ENCODE measurements around the gene EIF2AK2.
A peak's percentile ranks its signal among the peaks of the same experiment; 100 is the strongest.

Gene EIF2AK2

GRCh38 chr2:37105150-37105549, 51.6 kb downstream of the EIF2AK2 start:
- H3K27me3 ChIP-seq (replicated peaks; ENCODE audit: control insufficient read depth, insufficient read depth, low read length, poor library complexity, severe bottlenecking), result no peaks in the 10 kb centered on the region
- no peaks in the 10 kb centered on the region for H3K9me3 ChIP-seq (ENCODE audit: control insufficient read depth, low read length)
- H3K36me3 ChIP-seq (ENCODE audit: control insufficient read depth, insufficient read depth, low read length), result peaks cover 54% of the 10 kb centered on the region
- no peak overlapping the region for H3K27ac ChIP-seq (ENCODE audit: insufficient read depth, low read length, poor library complexity, severe bottlenecking)
- no peak overlapping the region for H3K4me3 ChIP-seq (ENCODE audit: insufficient read depth, low read depth, low read length, poor library complexity, severe bottlenecking)
- no peak for DNase-seq
- H3K4me1 ChIP-seq (ENCODE audit: control insufficient read depth, insufficient read depth, low read length, poor library complexity, severe bottlenecking), result no peaks in the 10 kb centered on the region

- H3K4me3 ChIP-seq (ENCODE audit: insufficient read depth, low read depth, low read length, poor library complexity, severe bottlenecking), result no peak overlapping the region
- H3K27me3 ChIP-seq (replicated peaks; ENCODE audit: control insufficient read depth, insufficient read depth, low read length, poor library complexity, severe bottlenecking), result no peaks in the 10 kb centered on the region
- H3K36me3 ChIP-seq (ENCODE audit: control insufficient read depth, insufficient read depth, low read length), result peaks cover 56% of the 10 kb centered on the region
- no peaks in the 10 kb centered on the region for H3K9me3 ChIP-seq (ENCODE audit: control insufficient read depth, low read length)
- no peaks in the 10 kb centered on the region for H3K4me1 ChIP-seq (ENCODE audit: control insufficient read depth, insufficient read depth, low read length, poor library complexity, severe bottlenecking)
- H3K27ac ChIP-seq (ENCODE audit: insufficient read depth, low read length, poor library complexity, severe bottlenecking), result no peak overlapping the region
- no peak for DNase-seq
Measured at GRCh38 chr2:37104178-37104577, 52.6 kb downstream of the EIF2AK2 start.

- Histone ChIP-seq H3K27me3 (replicated peaks; ENCODE audit: control insufficient read depth, insufficient read depth, low read length, poor library complexity, severe bottlenecking) (no peaks in the 10 kb centered on the region), H3K4me1 (ENCODE audit: control insufficient read depth, insufficient read depth, low read length, poor library complexity, severe bottlenecking) (no peaks in the 10 kb centered on the region), H3K27ac (ENCODE audit: insufficient read depth, low read length, poor library complexity, severe bottlenecking) (no peak overlapping the region), H3K36me3 (ENCODE audit: control insufficient read depth, insufficient read depth, low read length) (peaks cover 52% of the 10 kb centered on the region), H3K4me3 (ENCODE audit: insufficient read depth, low read depth, low read length, poor library complexity, severe bottlenecking) (no peak overlapping the region), H3K9me3 (ENCODE audit: control insufficient read depth, low read length) (no peaks in the 10 kb centered on the region)
- no peak for DNase-seq
Measured at GRCh38 chr2:37102588-37102987, 54.2 kb downstream of the EIF2AK2 start.

GRCh38 chr2:37100054-37100453, 56.7 kb downstream of the EIF2AK2 start:
- Histone ChIP-seq H3K4me3 (ENCODE audit: insufficient read depth, low read depth, low read length, poor library complexity, severe bottlenecking) (no peak overlapping the region), H3K27me3 (replicated peaks; ENCODE audit: control insufficient read depth, insufficient read depth, low read length, poor library complexity, severe bottlenecking) (no peaks in the 10 kb centered on the region), H3K4me1 (ENCODE audit: control insufficient read depth, insufficient read depth, low read length, poor library complexity, severe bottlenecking) (no peaks in the 10 kb centered on the region), H3K36me3 (ENCODE audit: control insufficient read depth, insufficient read depth, low read length) (peaks cover 42% of the 10 kb centered on the region), H3K9me3 (ENCODE audit: control insufficient read depth, low read length) (no peaks in the 10 kb centered on the region), H3K27ac (ENCODE audit: insufficient read depth, low read length, poor library complexity, severe bottlenecking) (no peak overlapping the region)
- DNase-seq, result no peak

GRCh38 chr2:37098416-37099118, 58.2 kb downstream of the EIF2AK2 start:
- H3K36me3 ChIP-seq (ENCODE audit: control insufficient read depth, insufficient read depth, low read length), result peaks cover 55% of the 10 kb centered on the region
- no peak overlapping the region for H3K4me3 ChIP-seq (ENCODE audit: insufficient read depth, low read depth, low read length, poor library complexity, severe bottlenecking)
- H3K27me3 ChIP-seq (replicated peaks; ENCODE audit: control insufficient read depth, insufficient read depth, low read length, poor library complexity, severe bottlenecking), result no peaks in the 10 kb centered on the region
- H3K9me3 ChIP-seq (ENCODE audit: control insufficient read depth, low read length), result no peaks in the 10 kb centered on the region
- no peak for DNase-seq
- no peaks in the 10 kb centered on the region for H3K4me1 ChIP-seq (ENCODE audit: control insufficient read depth, insufficient read depth, low read length, poor library complexity, severe bottlenecking)
- H3K27ac ChIP-seq (ENCODE audit: insufficient read depth, low read length, poor library complexity, severe bottlenecking), result no peak overlapping the region

DNA sequence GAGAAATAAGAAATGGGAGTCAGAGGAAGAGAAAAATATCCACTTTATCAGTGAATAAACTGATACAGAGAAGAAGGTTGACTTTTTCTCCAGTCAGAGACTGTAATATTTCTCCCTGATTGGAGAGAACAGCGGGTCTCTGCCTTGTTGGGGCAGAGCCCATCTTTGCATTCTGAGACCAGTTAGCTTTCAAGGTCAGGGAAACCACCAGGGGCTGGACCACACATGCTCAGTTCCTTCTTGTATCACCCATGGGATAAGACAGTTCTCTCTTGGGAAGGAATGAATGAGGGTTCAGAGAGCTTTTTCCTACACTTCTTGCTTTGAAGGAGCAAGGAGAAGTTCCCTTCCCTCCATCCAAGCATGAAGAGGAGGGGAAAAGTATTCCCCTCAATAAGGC, 60.2 kb downstream of the EIF2AK2 start:
- H3K4me1 ChIP-seq (ENCODE audit: control insufficient read depth, insufficient read depth, low read length, poor library complexity, severe bottlenecking), result no peaks in the 10 kb centered on the region
- no peak overlapping the region for H3K4me3 ChIP-seq (ENCODE audit: insufficient read depth, low read depth, low read length, poor library complexity, severe bottlenecking)
- no peaks in the 10 kb centered on the region for H3K9me3 ChIP-seq (ENCODE audit: control insufficient read depth, low read length)
- no peaks in the 10 kb centered on the region for H3K27me3 ChIP-seq (replicated peaks; ENCODE audit: control insufficient read depth, insufficient read depth, low read length, poor library complexity, severe bottlenecking)
- H3K36me3 ChIP-seq (ENCODE audit: control insufficient read depth, insufficient read depth, low read length), result peaks cover 59% of the 10 kb centered on the region
- no peak for DNase-seq
- no peak overlapping the region for H3K27ac ChIP-seq (ENCODE audit: insufficient read depth, low read length, poor library complexity, severe bottlenecking)

DNA sequence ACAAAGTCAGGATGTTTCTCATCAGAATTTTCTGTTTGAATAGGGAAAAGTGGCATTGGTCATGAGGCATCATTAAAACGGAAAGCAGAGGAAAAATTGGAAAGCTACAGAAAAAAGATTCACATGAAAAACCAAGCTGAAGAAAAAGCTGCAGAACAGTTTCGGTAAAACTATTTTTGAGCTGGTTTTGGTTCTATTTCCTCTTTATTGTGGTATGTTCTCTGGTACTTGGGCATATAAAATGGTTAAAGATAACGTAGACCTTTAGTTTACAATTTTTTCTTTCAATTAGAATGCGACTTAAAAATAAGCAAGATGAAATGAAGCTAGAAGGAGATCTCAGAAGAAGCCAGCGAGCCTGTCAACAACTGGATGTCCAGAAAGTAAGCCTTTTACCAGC, 64.9 kb downstream of the EIF2AK2 start:
- no peak for DNase-seq
- Histone ChIP-seq H3K36me3 (ENCODE audit: control insufficient read depth, insufficient read depth, low read length) (peaks cover 40% of the 10 kb centered on the region), H3K4me1 (ENCODE audit: control insufficient read depth, insufficient read depth, low read length, poor library complexity, severe bottlenecking) (no peaks in the 10 kb centered on the region), H3K27me3 (replicated peaks; ENCODE audit: control insufficient read depth, insufficient read depth, low read length, poor library complexity, severe bottlenecking) (no peaks in the 10 kb centered on the region), H3K9me3 (ENCODE audit: control insufficient read depth, low read length) (no peaks in the 10 kb centered on the region), H3K27ac (ENCODE audit: insufficient read depth, low read length, poor library complexity, severe bottlenecking) (no peak overlapping the region), H3K4me3 (ENCODE audit: insufficient read depth, low read depth, low read length, poor library complexity, severe bottlenecking) (no peak overlapping the region)

GRCh38 chr2:37090019-37090477, 66.7 kb downstream of the EIF2AK2 start:
- DNase-seq, result no peak
- H3K4me1 ChIP-seq (ENCODE audit: control insufficient read depth, insufficient read depth, low read length, poor library complexity, severe bottlenecking), result peaks cover 5% of the 10 kb centered on the region
- no peaks in the 10 kb centered on the region for H3K9me3 ChIP-seq (ENCODE audit: control insufficient read depth, low read length)
- peaks cover 37% of the 10 kb centered on the region for H3K36me3 ChIP-seq (ENCODE audit: control insufficient read depth, insufficient read depth, low read length)
- no peak overlapping the region for H3K4me3 ChIP-seq (ENCODE audit: insufficient read depth, low read depth, low read length, poor library complexity, severe bottlenecking)
- no peak overlapping the region for H3K27ac ChIP-seq (ENCODE audit: insufficient read depth, low read length, poor library complexity, severe bottlenecking)
- H3K27me3 ChIP-seq (replicated peaks; ENCODE audit: control insufficient read depth, insufficient read depth, low read length, poor library complexity, severe bottlenecking), result no peaks in the 10 kb centered on the region

DNA sequence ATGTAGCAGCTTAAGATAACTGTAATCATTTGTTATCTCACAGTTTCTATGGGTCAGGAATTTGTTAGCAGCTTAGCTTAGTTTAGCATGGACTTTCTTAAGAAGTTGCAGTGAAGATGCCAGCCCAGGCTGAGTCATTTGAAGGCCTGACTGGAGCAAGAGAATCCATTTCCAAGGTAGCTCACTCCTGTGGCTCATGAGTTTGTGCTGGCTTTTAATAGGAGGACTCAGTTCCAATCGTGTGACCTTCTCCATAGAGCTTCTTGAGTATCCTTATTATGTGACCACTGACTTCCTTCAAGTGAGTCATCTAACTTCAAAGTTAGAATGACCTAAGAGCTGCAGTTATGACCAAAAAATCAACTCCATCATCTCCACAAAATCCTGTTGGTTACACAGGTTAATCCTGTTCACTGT, 71.0 kb downstream of the EIF2AK2 start:
- H3K9me3 ChIP-seq (ENCODE audit: control insufficient read depth, low read length), result no peaks in the 10 kb centered on the region
- H3K4me3 ChIP-seq (ENCODE audit: insufficient read depth, low read depth, low read length, poor library complexity, severe bottlenecking), result no peak overlapping the region
- H3K27ac ChIP-seq (ENCODE audit: insufficient read depth, low read length, poor library complexity, severe bottlenecking), result peak overlapping the region; percentile 1
- DNase-seq, result no peak
- peaks cover 20% of the 10 kb centered on the region for H3K4me1 ChIP-seq (ENCODE audit: control insufficient read depth, insufficient read depth, low read length, poor library complexity, severe bottlenecking)
- H3K36me3 ChIP-seq (ENCODE audit: control insufficient read depth, insufficient read depth, low read length), result peaks cover 14% of the 10 kb centered on the region
- H3K27me3 ChIP-seq (replicated peaks; ENCODE audit: control insufficient read depth, insufficient read depth, low read length, poor library complexity, severe bottlenecking), result no peaks in the 10 kb centered on the region

GRCh38 chr2:37084797-37085196, 72.0 kb downstream of the EIF2AK2 start:
- DNase-seq, result no peak
- H3K4me3 ChIP-seq (ENCODE audit: insufficient read depth, low read depth, low read length, poor library complexity, severe bottlenecking), result peak overlapping the region; percentile 86
- H3K27me3 ChIP-seq (replicated peaks; ENCODE audit: control insufficient read depth, insufficient read depth, low read length, poor library complexity, severe bottlenecking), result no peaks in the 10 kb centered on the region
- peaks cover 30% of the 10 kb centered on the region for H3K4me1 ChIP-seq (ENCODE audit: control insufficient read depth, insufficient read depth, low read length, poor library complexity, severe bottlenecking)
- H3K27ac ChIP-seq (ENCODE audit: insufficient read depth, low read length, poor library complexity, severe bottlenecking), result peak overlapping the region; percentile 85
- peaks cover 8% of the 10 kb centered on the region for H3K36me3 ChIP-seq (ENCODE audit: control insufficient read depth, insufficient read depth, low read length)
- no peaks in the 10 kb centered on the region for H3K9me3 ChIP-seq (ENCODE audit: control insufficient read depth, low read length)
